ENCODE measurements around the gene GMDS. TPM values are rescaled to one million over a fixed set of nuclear protein-coding genes. Genes with fewer than 3 reads are reported as not detected.

GMDS gene
- total and polyA plus RNA-seq, 11 donors = 4.5 to 10.7 (median 7.0) TPM

DNA sequence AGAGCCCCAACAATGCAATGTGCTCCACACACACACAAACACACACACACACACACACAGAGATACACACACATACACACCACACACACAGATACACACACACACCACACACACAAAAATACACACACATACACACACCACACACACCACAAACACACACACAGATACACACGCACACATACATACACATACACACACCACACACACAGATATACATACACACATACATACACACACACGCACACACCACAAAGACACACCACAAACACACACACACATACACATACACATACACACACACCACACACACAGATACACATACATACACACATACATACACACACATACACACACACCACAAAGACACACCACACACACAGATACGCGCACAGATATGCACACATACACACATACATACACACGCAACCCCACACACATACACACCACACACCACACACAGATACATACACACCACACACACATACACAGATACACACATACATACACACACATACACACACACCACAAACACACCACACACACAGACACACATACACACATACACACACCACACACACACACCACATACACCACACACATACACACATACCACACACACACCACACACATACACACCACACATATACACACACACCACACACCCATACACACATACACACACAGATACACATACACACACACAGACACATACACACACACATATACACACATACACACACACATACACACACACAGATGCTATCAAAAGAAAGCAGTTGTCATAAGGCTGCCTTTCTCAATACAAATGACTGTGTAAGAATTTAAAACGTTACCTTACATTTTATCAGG lies 507.7 kb downstream of the GMDS start:
- 85 to 94% (median 87%) methylated on average over 6 of the region's 6 CpGs for WGBS, 4 donors
- no peak for DNase-seq
- Histone ChIP-seq H3K27ac (no peak overlapping the region), H3K4me1 (no peaks in the 10 kb centered on the region), H3K36me3 (no peaks in the 10 kb centered on the region), H3K27me3 (no peaks in the 10 kb centered on the region), H3K4me3 (no peak overlapping the region), H3K9me3 (no peaks in the 10 kb centered on the region)
- intact Hi-C loops (cut with DNase I) = no loop called here
- no peak for ATAC-seq
- TF ChIP-seq, protein P1, sequence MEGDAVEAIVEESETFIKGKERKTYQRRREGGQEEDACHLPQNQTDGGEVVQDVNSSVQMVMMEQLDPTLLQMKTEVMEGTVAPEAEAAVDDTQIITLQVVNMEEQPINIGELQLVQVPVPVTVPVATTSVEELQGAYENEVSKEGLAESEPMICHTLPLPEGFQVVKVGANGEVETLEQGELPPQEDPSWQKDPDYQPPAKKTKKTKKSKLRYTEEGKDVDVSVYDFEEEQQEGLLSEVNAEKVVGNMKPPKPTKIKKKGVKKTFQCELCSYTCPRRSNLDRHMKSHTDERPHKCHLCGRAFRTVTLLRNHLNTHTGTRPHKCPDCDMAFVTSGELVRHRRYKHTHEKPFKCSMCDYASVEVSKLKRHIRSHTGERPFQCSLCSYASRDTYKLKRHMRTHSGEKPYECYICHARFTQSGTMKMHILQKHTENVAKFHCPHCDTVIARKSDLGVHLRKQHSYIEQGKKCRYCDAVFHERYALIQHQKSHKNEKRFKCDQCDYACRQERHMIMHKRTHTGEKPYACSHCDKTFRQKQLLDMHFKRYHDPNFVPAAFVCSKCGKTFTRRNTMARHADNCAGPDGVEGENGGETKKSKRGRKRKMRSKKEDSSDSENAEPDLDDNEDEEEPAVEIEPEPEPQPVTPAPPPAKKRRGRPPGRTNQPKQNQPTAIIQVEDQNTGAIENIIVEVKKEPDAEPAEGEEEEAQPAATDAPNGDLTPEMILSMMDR (IDR thresholded peaks at IDR 0.05) = no peak
- TF ChIP-seq POLR2A (IDR thresholded peaks at IDR 0.05) = no peak

DNA sequence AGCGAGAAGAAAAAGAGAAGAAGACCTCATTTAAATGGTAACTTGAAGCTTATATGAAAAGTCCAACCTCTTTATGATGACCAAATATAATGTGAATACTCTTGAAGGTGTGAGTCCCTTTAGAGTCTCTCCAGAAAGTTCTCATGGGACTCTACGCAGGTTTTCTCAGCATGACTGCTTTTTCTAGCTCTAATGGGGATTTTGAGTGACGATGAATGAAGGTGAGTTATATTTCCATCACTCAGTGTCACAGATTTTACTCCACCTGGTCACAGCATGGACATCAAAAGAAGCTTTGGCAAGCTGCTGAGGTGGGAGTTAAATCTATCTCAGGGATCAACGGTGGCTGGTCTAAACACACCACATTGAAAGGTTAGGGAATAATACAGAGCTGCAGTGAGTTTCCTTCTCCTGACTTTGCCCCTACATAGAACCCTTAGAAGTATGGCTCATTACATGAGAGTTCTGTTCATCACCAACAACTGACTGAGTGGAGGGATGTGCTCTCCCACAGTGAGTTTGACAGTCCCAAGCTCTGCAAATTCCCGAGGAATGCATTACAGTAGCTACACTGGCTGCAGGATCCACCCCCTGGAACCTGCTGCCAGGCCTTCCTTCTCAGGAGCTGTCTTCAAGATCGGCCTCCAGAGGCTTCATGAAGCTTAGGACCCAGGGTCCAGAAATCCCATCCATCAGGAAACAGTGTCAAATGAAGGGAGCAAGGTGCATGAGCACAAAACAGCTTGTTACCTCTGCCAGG lies 508.9 kb downstream of the GMDS start:
- ATAC-seq = no peak
- H3K4me1 ChIP-seq = no peaks in the 10 kb centered on the region
- intact Hi-C loops (cut with DNase I) = no loop called here
- 79 to 85% (median 80%) methylated on average over 6 of the region's 6 CpGs for WGBS, 4 donors
- TF ChIP-seq, protein P1 (IDR thresholded peaks at IDR 0.05) = no peak
- TF ChIP-seq POLR2A (IDR thresholded peaks at IDR 0.05) = no peak
- H3K27ac ChIP-seq = no peak overlapping the region
- DNase-seq = no peak
- H3K36me3 ChIP-seq = no peaks in the 10 kb centered on the region
- H3K9me3 ChIP-seq = peaks cover 0 to 3% (median 0%) of the 10 kb centered on the region in 12 donors
- no peaks in the 10 kb centered on the region for H3K27me3 ChIP-seq
- H3K4me3 ChIP-seq = no peak overlapping the region

GRCh38 chr6:1735239-1735803 lies 510.1 kb downstream of the GMDS start:
- no peak overlapping the region for H3K27ac ChIP-seq
- peaks cover 0 to 15% (median 5%) of the 10 kb centered on the region in 12 donors for H3K9me3 ChIP-seq
- H3K27me3 ChIP-seq = no peaks in the 10 kb centered on the region
- TF ChIP-seq POLR2A (IDR thresholded peaks at IDR 0.05) = no peak
- TF ChIP-seq, protein P1 (IDR thresholded peaks at IDR 0.05) = no peak
- 89 to 94% (median 91%) methylated on average over 6 of the region's 6 CpGs for WGBS, 4 donors
- ATAC-seq = no peak
- no peaks in the 10 kb centered on the region for H3K36me3 ChIP-seq
- no peak for DNase-seq
- H3K4me3 ChIP-seq = no peak overlapping the region
- no peaks in the 10 kb centered on the region for H3K4me1 ChIP-seq
- intact Hi-C loops (cut with DNase I) = no loop called here

- H3K27me3 ChIP-seq = no peaks in the 10 kb centered on the region
- H3K4me1 ChIP-seq = no peaks in the 10 kb centered on the region
- H3K4me3 ChIP-seq = no peak overlapping the region
- H3K9me3 ChIP-seq = peaks cover 0 to 16% (median 5%) of the 10 kb centered on the region in 12 donors
- no peak overlapping the region for H3K27ac ChIP-seq
- DNase-seq (no peak), ATAC-seq (no peak)
- WGBS, 4 donors = 56 to 84% (median 79%) methylated on average over 3 of the region's 3 CpGs
- intact Hi-C loops (cut with DNase I) = no loop called here
- no peak for TF ChIP-seq POLR2A (IDR thresholded peaks at IDR 0.05)
- TF ChIP-seq, protein P1 (IDR thresholded peaks at IDR 0.05) = no peak
- no peaks in the 10 kb centered on the region for H3K36me3 ChIP-seq
Observed at GRCh38 chr6:1730882-1731281, 514.5 kb downstream of the GMDS start.

Measured in heart left ventricle (tissue), 16 donors.